ENCODE results near the gene MFSD12. TPM values are rescaled to one million over a fixed set of nuclear protein-coding genes. Genes with fewer than 3 reads are reported as not detected.

The MFSD12 gene
- total RNA-seq, 4 donors from 2014 or later: 28.5 to 56.1 (median 34.1) TPM

- TF ChIP-seq CTCF (IDR thresholded peaks at IDR 0.05; ENCODE audit: low read depth): no peak
Observed at GRCh38 chr19:3519126-3519525, 38.3 kb downstream of the MFSD12 start.

DNA sequence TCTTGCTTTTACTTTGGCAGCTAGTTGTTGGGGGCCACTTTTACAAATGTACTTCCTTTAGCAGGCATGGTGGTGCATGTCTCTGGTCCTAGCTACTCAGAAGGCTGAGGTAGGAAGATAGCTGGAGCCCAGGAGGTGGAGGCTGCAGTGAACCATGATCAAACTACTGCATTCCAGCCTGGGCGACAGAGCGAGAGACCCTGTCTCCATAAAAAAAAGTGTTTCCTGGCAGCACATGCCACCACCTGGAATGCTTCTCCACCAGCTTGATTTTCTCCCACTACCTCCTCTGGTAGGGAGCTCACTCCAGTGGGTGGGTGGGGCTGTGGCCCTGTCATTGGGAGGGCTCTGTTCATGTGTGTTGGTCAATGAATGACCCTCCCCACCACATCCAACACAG is 38.7 kb downstream of the MFSD12 start:
- TF ChIP-seq CTCF (IDR thresholded peaks at IDR 0.05; ENCODE audit: low read depth): no peak

GRCh38 chr19:3518255-3518654 is 39.1 kb downstream of the MFSD12 start:
- no peak for TF ChIP-seq CTCF (IDR thresholded peaks at IDR 0.05; ENCODE audit: low read depth)

DNA sequence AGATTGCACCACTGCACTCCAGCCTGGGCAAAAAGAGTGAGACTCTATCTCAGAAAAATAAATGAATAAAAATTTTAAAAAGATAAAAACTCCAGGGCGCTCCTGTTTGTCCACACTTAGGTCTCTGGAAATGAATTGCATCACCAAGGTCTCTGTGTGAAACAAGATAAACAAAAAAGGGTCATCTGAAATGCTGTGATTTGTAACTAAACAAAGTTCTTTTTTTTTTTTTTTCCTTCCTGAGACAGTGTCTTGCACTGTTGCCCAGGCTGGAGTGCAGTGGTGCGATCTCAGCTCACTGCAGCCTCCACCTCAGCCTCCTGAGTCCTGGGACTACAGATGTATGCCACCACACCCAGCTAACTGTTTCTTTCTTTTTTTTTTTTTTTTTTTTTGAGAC is 39.7 kb downstream of the MFSD12 start:
- TF ChIP-seq CTCF (IDR thresholded peaks at IDR 0.05; ENCODE audit: low read depth): no peak

DNA sequence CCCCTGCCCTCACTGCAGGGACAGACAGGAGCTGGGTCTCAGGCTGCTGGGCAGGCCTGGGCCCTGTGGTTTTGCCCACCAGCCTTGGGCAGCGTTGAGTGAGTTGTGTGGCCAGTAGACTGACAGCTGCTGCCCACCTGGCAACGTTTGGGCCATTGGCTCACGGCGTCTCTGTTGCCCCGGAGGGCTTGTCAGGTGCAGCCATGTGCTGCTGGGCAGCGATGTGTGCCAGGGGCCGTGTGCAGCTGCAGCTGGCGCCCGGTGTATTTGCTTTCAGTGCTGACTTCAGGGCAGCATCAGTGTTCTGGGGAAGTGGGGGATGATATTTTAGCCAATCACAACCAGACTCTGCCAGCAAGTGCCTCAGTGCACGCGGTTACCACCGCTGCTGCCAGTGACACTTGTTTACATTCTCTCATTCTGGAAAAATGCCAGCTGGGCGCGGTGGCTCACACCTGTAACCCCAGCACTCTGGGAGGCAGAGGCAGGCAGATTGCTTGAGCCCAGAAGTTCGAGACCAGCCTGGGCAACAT is 40.6 kb downstream of the MFSD12 start:
- no peak for TF ChIP-seq CTCF (IDR thresholded peaks at IDR 0.05; ENCODE audit: low read depth)

GRCh38 chr19:3515891-3516422 is 41.4 kb downstream of the MFSD12 start:
- TF ChIP-seq CTCF (IDR thresholded peaks at IDR 0.05; ENCODE audit: low read depth): no peak

DNA sequence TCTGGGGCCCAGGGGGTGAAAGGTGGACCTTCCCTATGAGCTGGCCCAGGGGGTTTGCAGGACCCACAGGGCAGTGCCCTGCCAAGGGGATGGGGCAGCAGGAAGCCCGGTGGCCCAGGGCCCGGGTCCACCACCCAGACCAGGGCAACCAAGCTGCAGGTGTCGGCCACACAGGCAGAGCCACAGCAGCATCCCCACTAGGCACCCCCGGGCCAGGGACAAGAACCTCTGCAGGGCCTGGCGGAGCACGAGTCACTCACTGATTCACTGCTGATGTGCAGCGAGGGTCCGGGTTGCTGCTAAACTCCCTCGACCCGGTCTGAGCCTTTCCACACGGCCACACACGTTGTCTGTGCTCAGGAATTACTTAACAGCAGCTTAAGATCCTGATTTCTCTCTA is 42.5 kb downstream of the MFSD12 start:
- TF ChIP-seq CTCF (IDR thresholded peaks at IDR 0.05; ENCODE audit: low read depth): no peak
